Measurements from ENCODE around the gene MDFI.

- TF ChIP-seq CTCF (IDR thresholded peaks at IDR 0.05) (no peak), POLR2A (IDR thresholded peaks at IDR 0.05) (no peak)
These were observed 33.1 kb downstream of the MDFI start for GRCh38 chr6:41671376-41671775.
